ENCODE measurements around the gene RPLP2. TPM values are rescaled to one million over a fixed set of nuclear protein-coding genes. Genes with fewer than 3 reads are reported as not detected.

The RPLP2 gene
- polyA plus RNA-seq, 1 of the 3 experiments (the other 2 are of a cell fraction): 799 TPM

GRCh38 chr11:793556-793955, 16.2 kb upstream of the RPLP2 start:
- Histone ChIP-seq H3K4me3 (ENCODE audit: low read depth in 2 of 2, low read length in 1 of 2) (no peak overlapping the region), H3K27ac (ENCODE audit: low read depth in 2 of 2, low read length in 1 of 2) (no peak overlapping the region; a peak in 1 of 4 replicates), H3K4me2 (no peak overlapping the region), H3K9me2 (no peaks in the 10 kb centered on the region), H2AFZ (ENCODE audit: low read depth) (no peak overlapping the region), H4K20me1 (ENCODE audit: insufficient read depth) (no peaks in the 10 kb centered on the region), H3K4me1 (ENCODE audit: control insufficient read depth in 1 of 2, insufficient read depth in 2 of 2, low read depth in 1 of 2, low read length in 1 of 2) (peaks cover 8 to 50% of the 10 kb centered on the region in 2 experiments; a peak in 2 of 4 replicates), H3K36me3 (replicated peaks in 1 of 2; ENCODE audit: control insufficient read depth in 1 of 2, insufficient read depth in 2 of 2, low read length in 1 of 2) (peaks cover 0 to 30% of the 10 kb centered on the region in 2 experiments), H3K27me3 (ENCODE audit: insufficient read depth) (no peaks in the 10 kb centered on the region), H3K9me3 (no peaks in the 10 kb centered on the region), H3F3A (replicated peaks; ENCODE audit: insufficient read depth) (peaks cover 18% of the 10 kb centered on the region), H3K9ac (no peak overlapping the region), H3K79me2 (ENCODE audit: insufficient read depth) (peaks cover 20% of the 10 kb centered on the region)
- 90% methylated on average over 6 of the region's 7 CpGs for WGBS (ENCODE audit: low lambda C conversion rate)
- ChIA-PET CTCF (interaction anchor here (1.6 to 6.3 kb wide), 2 partner anchors 10 to 55 kb away, joined by 7 to 43 read pairs; no protein-coding TSS in a partner anchor), POLR2A (interaction anchor here (0.9 to 2.5 kb wide), 3 partner anchors 10 to 17 kb away, joined by 3 to 8 read pairs (median 3); partner anchors contain the start of genes GATD1 and RPLP2)
- no peak for TF ChIP-seq USF2 (IDR thresholded peaks at IDR 0.05; ENCODE audit: borderline replicate concordance, low read depth, low read length)
- TF ChIP-seq RXRA (IDR thresholded peaks at IDR 0.05; ENCODE audit: borderline replicate concordance, low read depth): no peak
- TF ChIP-seq EZH2phosphoT487 (IDR thresholded peaks at IDR 0.05; ENCODE audit: borderline replicate concordance, low read depth): no peak
- TF ChIP-seq MXI1 (IDR thresholded peaks at IDR 0.05; ENCODE audit: low read depth, low read length): no peak
- no peak for TF ChIP-seq ZBTB33 (IDR thresholded peaks at IDR 0.05; ENCODE audit: borderline replicate concordance, low read depth)
- no peak for TF ChIP-seq CHD2 (IDR thresholded peaks at IDR 0.05; ENCODE audit: low read length, partially characterized antibody)
- no peak for TF ChIP-seq RAD21 (IDR thresholded peaks at IDR 0.05; ENCODE audit: low read length)
- TF ChIP-seq YY1 (IDR thresholded peaks at IDR 0.05; ENCODE audit: low read depth): no peak
- TF ChIP-seq TEAD4 (IDR thresholded peaks at IDR 0.05; ENCODE audit: borderline replicate concordance, insufficient read depth): no peak
- TF ChIP-seq POLR2AphosphoS5 (IDR thresholded peaks at IDR 0.05; ENCODE audit: low read depth, low read length): no peak
- TF ChIP-seq GABPA (IDR thresholded peaks at IDR 0.05; ENCODE audit: low read depth): no peak
- TF ChIP-seq, protein P1, sequence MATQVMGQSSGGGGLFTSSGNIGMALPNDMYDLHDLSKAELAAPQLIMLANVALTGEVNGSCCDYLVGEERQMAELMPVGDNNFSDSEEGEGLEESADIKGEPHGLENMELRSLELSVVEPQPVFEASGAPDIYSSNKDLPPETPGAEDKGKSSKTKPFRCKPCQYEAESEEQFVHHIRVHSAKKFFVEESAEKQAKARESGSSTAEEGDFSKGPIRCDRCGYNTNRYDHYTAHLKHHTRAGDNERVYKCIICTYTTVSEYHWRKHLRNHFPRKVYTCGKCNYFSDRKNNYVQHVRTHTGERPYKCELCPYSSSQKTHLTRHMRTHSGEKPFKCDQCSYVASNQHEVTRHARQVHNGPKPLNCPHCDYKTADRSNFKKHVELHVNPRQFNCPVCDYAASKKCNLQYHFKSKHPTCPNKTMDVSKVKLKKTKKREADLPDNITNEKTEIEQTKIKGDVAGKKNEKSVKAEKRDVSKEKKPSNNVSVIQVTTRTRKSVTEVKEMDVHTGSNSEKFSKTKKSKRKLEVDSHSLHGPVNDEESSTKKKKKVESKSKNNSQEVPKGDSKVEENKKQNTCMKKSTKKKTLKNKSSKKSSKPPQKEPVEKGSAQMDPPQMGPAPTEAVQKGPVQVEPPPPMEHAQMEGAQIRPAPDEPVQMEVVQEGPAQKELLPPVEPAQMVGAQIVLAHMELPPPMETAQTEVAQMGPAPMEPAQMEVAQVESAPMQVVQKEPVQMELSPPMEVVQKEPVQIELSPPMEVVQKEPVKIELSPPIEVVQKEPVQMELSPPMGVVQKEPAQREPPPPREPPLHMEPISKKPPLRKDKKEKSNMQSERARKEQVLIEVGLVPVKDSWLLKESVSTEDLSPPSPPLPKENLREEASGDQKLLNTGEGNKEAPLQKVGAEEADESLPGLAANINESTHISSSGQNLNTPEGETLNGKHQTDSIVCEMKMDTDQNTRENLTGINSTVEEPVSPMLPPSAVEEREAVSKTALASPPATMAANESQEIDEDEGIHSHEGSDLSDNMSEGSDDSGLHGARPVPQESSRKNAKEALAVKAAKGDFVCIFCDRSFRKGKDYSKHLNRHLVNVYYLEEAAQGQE (IDR thresholded peaks at IDR 0.05; ENCODE audit: low read depth, low read length): no peak
- no peak for TF ChIP-seq IRF3 (IDR thresholded peaks at IDR 0.05; ENCODE audit: low read depth, low read length)
- TF ChIP-seq, protein P2, sequence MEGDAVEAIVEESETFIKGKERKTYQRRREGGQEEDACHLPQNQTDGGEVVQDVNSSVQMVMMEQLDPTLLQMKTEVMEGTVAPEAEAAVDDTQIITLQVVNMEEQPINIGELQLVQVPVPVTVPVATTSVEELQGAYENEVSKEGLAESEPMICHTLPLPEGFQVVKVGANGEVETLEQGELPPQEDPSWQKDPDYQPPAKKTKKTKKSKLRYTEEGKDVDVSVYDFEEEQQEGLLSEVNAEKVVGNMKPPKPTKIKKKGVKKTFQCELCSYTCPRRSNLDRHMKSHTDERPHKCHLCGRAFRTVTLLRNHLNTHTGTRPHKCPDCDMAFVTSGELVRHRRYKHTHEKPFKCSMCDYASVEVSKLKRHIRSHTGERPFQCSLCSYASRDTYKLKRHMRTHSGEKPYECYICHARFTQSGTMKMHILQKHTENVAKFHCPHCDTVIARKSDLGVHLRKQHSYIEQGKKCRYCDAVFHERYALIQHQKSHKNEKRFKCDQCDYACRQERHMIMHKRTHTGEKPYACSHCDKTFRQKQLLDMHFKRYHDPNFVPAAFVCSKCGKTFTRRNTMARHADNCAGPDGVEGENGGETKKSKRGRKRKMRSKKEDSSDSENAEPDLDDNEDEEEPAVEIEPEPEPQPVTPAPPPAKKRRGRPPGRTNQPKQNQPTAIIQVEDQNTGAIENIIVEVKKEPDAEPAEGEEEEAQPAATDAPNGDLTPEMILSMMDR (IDR thresholded peaks at IDR 0.05): no peak
- TF ChIP-seq JUND (IDR thresholded peaks at IDR 0.05): no peak
- DNase-seq: no peak
